ENCODE measurements around the gene PRPSAP2.
"Not testable (repeated sequence)": the region's sequence is repeated elsewhere in the genome, so short reads cannot be mapped to it uniquely, and the experiment has no call there.

Gene PRPSAP2, protein sequence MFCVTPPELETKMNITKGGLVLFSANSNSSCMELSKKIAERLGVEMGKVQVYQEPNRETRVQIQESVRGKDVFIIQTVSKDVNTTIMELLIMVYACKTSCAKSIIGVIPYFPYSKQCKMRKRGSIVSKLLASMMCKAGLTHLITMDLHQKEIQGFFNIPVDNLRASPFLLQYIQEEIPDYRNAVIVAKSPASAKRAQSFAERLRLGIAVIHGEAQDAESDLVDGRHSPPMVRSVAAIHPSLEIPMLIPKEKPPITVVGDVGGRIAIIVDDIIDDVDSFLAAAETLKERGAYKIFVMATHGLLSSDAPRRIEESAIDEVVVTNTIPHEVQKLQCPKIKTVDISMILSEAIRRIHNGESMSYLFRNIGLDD

DNA sequence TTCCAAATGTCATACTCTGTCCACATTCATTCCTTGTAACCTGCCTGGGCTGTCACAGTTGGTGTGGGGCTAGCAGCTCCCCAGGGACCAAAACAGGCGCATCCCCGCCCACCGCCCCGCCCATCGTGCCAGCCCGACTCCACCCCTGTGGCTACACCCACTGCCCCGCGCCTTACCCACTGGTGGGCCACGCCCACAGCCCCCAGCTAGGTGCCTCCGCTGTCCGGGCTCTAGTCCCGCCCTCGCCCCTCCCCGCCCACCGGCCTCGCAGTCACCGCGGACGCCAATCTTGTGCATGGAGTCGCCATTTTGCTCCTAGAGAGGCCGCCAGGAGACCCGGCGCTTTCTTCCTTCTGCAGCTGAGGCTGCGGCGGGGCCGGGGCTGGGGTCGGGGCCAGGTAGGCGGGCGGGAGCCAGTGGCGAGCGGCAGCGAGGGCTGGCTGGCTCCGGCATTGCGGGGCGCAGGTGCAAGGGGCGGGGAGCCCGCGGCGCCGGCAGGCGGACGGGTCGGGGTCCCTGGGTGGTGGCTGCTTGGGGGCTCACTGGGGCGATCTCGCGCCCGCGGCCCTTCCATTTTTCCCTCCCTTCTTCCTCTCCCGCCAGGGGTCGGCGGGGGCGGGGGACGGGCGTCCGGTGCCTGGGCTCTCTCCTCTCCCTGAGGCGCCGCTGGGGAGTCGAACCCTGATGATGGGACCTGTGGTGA, at the start of gene PRPSAP2:
PRPSAP2 (plus strand) TSS at position 268 of the 703 bp plus-strand sequence. CDS start 7,703 bp downstream, outside the sequence.
- DNase-seq = peak; percentile 94

- DNase-seq = not testable (repeated sequence)
Observed at GRCh38 chr17:18815924-18816323, 42.0 kb upstream of the PRPSAP2 start.

GRCh38 chr17:18816489-18817371, 41.2 kb upstream of the PRPSAP2 start:
- peak; percentile 61 for DNase-seq

DNA sequence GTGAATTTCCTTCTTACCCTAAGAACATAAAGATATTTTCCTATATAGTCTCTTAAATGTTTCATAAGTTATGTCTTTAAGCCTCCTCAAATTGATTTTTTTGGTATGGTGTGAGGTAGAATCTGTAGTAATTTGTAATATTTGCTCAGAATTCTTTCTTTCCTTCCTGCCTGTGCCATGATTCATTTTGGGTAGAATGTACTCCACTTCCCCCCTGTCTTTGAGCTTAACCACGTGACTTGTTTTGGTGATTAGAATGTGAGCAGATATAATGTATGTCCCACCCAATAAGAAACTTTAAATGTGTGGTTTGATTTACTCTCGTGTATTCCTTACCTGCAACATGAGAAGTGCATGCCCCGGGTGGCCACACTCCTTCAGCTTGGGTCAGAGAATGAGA, 36.5 kb upstream of the PRPSAP2 start:
- DNase-seq = not testable (repeated sequence)

GRCh38 chr17:18827613-18828012, 30.3 kb upstream of the PRPSAP2 start:
- DNase-seq = not testable (repeated sequence)

GRCh38 chr17:18848501-18848900, 9.4 kb upstream of the PRPSAP2 start:
- no peak for DNase-seq

DNA sequence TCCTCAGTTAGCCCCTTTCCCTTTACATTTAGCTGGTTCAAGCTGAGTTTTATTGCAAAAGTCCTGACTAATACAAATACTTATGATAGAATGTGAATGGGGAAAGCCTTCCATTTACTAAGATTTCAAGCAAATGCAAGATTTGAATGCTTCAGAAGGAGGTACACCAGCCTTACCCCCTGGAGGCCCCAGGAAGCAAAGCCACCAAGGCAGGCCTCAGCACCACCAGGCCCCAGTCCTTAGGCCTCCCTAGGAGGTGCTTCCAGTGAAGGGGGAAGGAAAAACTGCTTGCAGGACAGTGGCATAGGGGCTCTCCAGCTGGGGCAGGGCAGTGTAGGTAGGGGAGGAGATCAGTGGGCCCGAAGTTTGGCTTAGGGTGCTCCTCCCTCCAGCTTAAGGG, 7.3 kb upstream of the PRPSAP2 start:
- DNase-seq = no peak

DNA sequence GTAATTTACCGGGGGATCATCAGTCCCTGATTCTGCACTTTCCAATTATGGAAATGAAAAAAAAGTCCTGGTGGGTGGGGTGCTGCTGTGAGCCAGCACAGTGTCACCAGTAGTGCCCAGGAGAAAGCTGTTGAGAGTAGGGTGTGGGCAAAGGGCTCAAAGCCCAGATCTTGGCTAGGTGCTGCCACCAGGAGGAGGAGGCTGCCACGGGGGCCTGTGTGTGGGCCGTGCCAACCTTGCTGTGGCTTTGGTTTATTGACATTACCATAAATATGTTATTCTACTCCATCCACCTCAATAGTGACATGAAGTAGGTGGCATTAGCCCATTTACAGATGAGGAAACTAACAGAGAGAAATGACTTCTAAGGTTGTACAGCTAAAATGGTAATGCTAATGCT, 6.7 kb upstream of the PRPSAP2 start:
- no peak for DNase-seq

DNA sequence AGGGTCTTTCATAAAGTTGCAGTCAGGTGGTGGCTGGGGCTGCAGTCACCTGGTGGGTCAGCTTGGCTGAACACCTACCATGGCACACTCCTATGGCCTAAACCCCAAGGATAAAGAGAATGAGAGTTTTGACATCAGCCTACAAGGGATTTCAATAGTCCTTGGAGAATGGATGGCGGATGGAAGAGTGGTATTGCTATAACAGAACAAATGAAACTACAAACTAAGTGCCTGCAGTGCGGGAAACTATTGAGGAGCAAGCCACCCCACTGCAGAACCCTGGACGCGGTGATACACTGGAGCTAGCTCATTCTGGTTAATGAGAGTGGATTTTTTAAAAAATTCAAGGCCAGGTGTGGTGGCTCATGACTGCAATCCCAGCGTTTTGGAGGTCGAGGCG, 3.0 kb upstream of the PRPSAP2 start:
- DNase-seq = no peak

DNA sequence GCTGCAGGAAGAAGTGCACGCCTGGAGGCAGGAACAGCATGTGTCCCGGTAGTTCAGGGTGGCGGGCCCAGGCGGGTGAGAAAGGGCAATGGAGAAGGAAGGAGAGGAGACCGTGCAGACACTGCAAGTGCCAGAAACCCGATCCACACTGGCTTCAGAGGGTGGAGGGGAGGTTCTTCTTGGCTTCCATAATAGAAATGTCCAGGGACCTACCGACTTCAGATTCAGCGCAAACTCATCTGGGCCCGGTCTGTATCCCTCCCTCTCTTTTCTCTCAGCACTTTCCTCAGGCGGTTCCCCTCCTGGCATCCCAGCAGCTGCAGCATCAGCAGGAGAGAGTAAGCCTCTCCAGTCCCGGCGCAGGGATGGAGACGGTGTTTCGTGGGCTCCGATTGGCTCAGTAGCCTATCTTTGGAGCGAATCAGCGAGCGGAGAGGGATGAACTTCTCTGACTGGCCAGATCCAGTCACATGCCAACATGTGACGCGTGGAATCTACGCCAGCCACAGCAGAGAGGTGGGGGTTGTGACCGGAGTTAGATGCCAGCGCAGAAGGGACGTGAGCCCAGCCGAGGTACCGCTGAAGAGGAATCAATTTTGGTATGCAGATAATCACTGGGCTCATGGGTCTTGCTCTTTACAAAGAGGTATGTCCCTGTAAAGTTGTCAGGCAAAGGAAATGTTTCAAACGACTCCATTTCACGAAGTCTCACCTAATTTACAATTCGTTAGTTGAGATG, 1.9 kb upstream of the PRPSAP2 start:
- peak; percentile 97 for DNase-seq

DNA sequence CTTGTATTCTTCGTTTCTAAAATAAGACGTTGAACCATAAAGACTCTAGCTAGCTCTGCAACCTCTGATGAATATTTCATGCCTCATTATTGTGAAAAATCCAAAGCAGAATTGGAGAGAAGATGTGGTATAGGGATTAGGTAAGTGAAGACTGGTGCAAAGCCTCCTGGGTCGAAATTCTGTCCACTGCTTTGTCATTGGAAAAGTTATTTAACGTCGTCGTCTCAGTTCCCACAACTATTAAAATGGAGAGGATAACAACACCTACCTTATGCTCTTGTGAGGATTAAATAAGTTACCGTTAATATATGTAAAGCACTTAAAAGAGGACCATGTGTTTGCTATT, 1.4 kb upstream of the PRPSAP2 start:
- no peak for DNase-seq

DNA sequence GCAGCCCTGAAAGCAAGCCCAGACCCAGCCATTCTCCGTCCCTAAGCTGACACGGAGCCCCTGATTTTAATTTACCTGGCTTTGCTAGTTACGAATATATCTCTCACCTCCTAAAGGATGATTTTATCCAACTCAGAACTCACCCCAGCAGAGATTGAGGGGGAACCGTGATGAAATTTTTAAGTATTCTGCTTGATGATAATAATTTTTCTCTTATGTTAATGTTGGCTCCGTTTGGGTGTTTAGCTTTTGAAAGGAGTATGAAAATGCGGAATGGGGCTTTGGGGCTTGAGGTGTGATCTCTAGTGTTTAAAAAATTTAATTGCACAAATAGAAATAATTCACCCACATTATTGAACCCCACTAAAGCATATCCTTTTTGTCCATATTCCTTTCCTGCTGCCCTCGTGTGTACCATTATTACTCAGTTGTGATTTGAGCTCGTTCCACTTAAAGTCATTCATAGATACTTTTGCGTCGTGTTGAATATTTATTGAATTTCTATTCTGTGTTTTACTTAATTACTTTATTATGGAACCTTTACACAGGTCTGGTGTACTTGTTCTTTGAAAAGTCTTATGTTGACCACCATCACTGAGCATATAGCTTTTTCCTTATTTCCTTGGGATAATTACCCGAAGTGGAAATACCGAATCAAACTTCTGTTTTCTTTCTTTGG, 775 bp downstream of the PRPSAP2 start:
- no peak for DNase-seq

DNA sequence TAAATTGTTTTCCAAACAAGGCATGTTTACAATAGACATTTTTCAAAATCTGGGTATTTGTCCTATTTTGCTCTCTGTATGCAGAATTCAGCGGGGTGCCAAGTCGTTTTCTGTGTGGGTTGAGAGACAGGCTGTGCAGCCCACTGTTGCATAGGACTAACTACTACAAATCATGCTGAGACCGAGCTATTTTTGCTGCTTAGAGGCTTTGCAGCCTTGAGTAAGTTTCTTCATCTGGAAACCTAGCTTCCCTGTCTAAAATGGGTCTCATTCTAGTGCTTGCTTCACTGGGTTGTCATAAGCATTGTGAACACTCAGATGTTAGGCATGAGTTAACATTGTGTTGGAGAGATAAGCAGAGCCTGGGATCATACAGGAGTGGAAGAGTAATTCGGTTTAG, 1.3 kb downstream of the PRPSAP2 start:
- no peak for DNase-seq

DNA sequence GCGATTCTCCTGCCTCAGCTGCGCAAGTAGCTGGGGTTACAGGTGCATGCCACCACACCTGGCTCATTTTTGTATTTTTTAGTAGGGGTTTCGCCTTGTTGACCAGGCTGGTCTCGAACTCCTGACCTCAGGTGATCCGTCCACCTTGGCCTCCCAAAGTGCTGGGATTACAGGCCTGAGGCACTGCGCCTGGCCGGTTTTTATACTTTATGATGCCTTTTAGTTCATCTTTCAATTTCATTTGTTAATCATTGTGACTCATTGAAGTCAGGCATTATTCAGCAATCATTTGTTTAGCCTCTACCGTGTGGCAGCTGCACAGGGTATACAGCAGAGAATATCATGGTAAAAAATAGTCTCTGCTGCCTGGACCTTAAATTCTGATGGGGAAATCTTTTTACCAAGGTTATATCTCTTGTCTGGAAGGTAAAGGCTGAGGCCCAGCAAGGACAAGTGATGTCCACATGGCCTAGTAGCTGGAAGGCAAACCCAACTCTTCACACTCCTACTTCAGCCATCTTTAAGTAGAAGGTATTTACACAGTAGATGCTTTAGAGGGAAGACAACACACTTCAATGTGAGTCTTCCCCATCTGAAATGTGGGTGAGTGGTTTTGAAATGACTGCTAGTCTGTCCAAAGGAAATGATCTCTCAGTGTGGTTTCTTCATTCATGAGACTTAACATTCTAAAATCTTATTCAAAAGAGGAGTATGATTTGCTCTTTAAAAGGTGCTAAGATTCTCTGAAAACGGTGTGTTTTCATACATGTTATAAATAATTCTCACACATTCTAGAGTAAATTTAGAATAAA, 2.4 kb downstream of the PRPSAP2 start:
- no peak for DNase-seq

- no peak for DNase-seq
Observed at GRCh38 chr17:18862011-18862410, 4.1 kb downstream of the PRPSAP2 start.

GRCh38 chr17:18864996-18865395, 7.1 kb downstream of the PRPSAP2 start:
- DNase-seq = peak; percentile 28

GRCh38 chr17:18866866-18867813, 9.2 kb downstream of the PRPSAP2 start:
- DNase-seq = no peak

- DNase-seq = no peak
Observed at GRCh38 chr17:18877104-18877645, 19.2 kb downstream of the PRPSAP2 start.

DNA sequence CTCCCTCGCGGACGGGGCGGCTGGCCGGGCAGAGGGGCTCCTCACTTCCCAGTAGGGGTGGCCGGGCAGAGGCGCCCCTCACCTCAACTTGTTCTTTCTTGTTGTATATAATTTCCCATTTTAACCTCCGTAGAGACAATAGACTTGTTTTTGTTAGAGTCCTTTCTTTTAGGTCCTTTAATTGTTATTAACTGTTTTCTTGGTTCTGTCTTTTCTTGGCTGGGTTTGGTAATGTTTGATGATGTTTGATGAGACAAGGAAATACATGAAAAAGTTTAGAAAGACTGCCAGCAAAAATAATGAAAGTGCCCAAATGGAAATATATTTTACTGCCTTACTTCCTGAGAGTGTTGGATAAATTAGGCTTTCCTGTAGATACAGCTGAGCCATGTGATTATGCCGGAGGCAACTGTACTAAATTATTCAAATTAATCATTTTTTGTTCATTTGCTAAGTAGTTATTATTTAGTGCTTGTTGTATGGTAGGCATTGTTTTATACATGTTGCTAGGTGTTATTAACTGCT, 30.9 kb downstream of the PRPSAP2 start:
- DNase-seq = no peak
